AML-193 (cell line): ENCODE measurements around the gene TRIM54.
A peak's percentile ranks its signal among the peaks of the same experiment; 100 is the strongest.
"Not testable (repeated sequence)": the region's sequence is repeated elsewhere in the genome, so short reads cannot be mapped to it uniquely, and the experiment has no call there.

Experiments
- DNase-seq, 2 experiments: peaks; one replicate each; lab custom pipeline; 2025; lab: John Stamatoyannopoulos, UW

TRIM54 gene

DNA sequence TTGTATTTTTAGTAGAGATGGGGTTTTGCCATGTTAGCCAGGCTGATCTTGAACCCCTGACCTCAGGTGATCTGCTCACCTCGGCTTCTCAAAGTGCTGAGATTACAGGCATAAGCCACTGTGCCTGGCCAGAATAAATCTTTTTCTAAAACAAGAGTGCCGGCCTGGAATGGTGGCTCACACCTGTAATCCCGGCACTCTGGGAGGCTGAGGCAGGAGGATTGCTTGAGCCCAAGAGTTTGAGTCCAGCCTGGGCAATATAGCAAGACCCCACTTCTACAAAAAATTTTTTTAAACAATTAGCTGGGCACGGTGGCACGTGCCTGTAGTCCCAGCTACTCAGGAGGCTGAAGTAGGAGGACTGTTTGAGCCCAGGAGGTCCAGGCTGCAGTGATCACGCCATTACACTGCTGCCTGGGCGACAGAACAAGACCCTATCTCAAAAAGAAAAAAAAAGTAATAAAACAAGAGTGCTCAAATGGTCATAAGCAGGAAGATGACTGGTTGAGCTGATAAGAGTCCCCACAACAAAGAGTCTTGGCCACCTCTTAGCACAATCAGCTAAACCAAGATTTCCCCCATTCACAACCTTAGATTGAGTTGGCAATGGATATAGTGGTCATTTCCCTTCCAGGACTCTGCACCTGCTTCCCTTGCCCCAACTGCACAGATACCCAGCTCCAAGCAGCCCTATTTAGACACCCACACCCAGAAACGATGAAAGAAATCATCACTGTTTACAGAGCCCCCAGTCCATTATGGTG, 31.8 kb downstream of the TRIM54 start:
- DNase-seq: no peak

DNA sequence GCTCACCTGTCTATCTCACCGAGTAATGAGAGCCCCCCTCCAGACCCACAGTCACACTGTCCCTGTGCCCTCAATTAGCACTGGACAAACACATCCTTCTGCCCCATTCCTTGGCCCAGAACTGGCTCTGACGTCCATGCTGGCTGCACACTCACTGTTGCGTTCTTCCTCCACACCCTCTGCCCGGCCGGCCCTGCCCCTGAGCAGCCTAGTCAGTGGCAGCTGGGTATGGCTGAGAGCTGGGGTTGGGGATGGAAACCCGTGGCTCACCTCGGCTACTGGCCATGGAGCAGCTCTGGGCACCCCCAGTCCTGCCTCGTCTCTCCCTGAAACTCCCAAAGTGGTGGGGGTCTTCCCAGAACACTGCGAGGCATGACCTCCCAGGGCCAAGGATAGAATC, 32.5 kb downstream of the TRIM54 start:
- no peak for DNase-seq

DNA sequence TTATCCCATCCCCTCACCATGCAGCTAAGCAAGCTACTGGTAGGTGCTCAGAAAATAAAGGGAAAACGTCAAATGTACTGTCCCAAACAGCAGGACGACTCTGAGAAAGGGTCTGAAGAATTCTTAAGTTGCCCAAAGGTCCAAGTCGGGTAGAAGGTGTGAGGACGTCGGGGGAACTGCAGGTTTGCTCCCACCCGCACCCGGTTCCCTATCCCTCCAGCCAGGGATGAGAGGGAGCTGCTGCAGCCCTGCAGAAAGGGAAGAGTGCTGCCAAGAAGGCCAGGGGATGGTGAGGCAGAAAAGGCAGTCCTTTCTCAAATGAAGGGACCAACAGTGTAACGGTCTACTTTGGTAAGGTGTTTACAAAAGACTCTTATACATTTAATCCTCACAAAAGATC, 32.9 kb downstream of the TRIM54 start:
- no peak for DNase-seq

DNA sequence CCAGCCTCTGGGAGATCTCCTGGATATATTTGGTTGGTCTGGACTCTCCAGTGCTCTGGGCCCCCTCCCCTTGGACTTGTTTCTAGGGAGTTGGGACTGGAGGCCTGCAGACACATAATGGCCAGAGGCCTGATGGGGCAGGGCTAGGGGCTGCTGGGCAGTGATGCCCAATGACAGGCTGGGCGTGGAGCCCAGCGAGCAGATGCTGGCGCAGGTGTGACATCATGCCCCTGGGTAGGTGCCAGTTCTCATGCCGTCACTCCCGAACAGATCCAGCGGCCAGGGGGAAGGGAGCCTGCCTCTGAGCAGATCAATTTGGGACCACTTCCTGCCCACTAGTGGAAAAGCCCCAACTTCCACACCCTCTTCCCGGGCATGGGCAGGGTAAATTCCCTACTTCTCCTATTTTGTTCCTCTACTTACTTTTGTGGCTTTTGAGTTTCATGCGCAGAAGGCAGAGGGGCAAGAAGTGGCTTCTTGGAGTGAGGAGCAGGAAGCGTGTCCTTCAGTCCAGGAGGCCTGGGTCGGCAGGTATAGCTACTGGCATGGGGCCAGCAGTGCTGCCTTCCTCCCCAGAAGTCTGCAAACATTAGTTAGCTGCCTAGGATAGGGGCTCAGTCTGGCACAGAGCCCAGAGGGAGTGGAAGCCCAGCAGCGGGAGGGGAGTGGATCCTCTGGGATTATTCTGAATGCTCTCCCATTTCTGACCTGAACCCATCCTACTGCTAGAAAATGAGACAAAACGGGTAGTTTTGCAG, 34.6 kb downstream of the TRIM54 start:
- DNase-seq: no peak

DNA sequence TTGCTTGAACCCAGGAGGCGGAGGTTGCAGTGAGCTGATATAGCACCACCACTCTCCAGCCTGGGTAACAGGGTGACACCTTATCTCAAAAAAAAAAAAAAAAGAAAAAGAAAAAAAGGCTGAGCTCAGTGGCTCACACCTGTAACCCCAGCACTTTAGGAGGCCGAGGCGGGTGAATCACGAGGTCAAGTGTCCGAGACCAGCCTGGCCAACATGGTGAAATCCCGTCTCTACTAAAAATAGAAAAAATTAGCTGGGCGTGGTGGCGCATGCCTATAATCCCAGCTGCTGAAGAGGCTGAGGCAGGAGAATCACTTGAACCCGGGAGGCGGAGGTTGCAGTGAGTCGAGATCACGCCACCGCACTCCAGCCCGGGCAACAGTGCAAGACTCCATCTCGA, 37.6 kb downstream of the TRIM54 start:
- DNase-seq: not testable (repeated sequence)

DNA sequence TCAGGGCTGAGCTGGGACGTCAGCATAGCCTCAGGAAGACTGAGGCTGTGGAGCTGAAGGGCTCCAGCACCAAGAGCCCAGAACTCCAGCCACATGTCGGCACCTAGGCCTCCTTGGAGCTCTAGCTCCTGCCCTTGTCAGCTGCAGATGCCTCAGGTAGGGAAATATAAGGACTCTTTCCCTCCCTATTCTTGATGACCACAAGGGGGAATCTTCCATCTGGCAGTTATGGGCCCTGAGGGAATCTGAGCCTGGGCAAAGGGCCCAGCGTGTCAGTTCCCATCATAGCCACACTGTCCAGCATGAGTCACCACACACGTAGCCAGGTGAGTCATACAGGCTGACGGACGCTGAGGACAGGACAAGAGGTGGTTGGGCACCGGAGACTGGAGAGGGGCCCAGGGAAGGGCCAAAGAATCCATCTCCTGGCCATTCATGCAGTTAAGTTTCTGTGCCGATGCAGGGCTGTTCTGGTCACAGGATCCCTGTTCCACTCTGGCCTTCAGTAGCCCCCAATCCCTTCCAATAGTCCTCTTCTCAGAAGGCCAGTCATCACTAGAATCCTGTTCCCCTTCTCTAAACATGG, 38.8 kb downstream of the TRIM54 start:
- no peak for DNase-seq

DNA sequence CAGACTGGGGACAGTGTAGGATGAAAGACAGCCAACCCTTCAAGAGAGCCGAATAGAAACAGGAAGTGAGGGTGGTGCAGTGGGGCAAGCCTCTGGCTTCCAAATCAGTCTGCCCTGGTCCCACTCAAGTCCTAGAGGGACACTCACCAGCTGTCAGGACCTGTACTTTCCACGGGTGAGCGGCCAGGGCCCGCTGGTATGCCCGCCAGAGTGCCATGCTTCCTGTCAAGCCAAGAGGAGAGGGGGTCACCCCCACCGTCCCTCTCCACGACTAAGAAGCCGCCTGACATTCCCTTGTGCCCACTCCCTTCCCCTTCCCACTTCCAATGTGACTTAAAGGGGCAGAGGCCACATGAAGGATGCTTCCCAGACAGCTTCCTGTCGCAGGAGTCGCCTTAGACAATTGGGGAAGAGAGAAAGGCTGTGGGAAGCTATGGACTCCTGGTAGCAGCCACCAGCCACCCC, 40.1 kb downstream of the TRIM54 start:
- peak in 1 of 2 experiments; percentile 50 for DNase-seq

DNA sequence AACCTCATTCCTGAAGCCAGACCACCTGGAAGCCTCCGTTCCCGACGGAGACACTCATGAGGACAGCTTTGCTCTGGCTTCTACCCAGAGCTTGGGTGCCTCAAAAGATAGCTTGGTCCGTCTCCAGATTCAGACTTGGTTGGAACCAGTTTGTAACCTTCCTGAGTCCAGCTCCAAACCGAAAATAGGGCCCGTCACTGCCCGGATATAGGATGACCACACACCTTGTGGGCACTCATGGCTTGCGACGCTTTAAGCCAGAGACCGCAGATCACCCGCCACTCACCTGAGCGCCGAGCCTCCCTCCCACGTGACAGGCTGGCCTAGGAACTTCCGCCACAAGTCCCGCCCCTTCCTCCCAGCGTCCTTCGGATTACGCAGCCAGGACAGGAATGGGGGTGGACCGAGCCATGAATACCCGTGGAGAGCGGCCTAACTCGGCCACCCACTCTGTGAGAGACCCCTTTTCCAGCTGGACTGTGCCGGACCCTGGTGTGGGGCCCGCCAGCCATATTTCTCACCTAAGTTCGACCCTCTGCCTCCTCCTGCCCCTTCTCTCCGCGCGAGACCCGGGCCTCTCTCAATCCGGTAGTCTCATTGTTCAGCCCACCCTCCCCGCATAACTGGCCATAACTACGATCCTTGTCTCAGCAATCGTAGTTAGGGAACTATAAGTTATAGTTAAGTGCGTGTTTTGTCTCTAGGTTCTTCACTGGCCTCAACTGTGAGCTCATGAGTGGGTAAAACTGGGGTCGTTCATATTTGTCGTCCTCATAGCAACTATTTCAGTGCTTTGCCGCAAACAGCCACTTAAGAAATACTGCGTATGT, 40.8 kb downstream of the TRIM54 start, which contains the start of gene MPV17:
Gene MPV17 (minus strand): TSS at position 332 of the 830 bp plus-strand sequence. CDS start 580 bp downstream, outside the sequence.
- peak; percentile 84 to 85 for DNase-seq

DNA sequence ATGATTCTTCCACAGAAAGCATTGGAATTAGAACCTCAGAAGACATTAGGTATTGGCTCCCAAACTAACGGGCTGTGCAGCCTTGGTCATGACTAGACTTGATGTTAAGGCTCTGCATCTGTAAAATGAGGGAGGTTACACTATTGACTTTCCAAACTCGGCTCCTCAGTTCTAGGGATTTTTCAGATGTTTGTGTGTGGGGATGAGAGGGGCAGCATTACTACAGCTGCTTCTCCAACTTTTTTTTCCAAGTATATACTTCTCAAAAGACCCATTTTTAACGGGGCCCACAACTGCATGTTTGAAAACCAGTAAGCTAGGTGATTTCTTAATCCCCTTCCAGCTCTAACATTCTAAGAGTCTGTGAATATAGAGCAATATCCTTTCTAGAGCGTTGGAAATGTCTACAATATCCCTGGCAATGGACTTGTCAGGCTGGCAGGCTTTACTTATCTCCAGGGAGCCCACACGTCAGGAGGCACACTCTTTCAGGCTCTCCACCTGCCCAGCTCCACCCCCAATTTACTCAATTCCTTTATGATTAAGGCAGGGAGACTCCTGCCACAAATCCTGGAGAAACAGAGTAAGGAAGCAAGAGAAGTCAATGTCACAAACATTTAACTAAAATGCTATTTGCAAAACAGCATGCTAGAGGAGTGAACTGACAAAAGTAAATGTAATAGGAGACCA, 41.5 kb downstream of the TRIM54 start:
- DNase-seq: no peak

DNA sequence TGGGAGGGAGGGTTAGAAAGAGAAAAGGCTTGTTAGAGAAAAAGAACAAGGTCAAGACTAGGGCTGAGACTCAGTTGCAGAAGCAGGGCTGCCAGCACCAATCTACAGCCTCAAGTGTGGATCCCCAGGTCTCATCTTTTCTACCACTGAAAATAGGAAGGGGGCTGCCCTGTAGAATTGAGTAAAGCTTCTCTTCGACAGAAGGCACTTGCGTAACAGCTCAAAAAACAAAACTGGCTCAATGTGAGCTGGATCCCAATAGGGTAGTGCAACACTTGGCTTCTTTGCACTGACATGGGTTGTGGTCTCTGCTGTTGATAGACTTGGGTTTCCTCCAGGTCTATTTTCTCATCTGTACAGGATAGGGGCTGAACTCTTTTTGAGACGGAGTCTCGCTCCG, 42.5 kb downstream of the TRIM54 start:
- peak; percentile 6 to 9 for DNase-seq

DNA sequence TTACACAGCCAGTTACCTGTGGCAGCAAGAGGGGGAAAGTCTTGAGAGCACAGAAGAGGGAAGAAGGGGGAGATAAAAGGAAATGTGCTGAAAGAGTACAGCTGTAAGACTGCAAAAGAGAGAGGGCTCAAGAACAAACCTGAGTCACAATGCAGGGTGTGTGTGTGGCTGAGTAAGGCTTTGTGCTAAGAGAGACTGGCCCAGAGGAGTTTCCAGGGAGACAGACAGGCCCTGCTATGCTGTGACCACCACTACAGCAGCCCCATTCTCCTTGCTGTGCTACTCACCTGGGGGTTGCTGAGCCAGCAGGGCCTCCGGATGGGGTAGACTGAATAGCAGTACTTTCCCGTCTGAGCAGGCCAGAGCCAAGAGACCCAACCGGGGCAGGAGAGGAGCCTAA, 53.1 kb downstream of the TRIM54 start:
- no peak for DNase-seq

DNA sequence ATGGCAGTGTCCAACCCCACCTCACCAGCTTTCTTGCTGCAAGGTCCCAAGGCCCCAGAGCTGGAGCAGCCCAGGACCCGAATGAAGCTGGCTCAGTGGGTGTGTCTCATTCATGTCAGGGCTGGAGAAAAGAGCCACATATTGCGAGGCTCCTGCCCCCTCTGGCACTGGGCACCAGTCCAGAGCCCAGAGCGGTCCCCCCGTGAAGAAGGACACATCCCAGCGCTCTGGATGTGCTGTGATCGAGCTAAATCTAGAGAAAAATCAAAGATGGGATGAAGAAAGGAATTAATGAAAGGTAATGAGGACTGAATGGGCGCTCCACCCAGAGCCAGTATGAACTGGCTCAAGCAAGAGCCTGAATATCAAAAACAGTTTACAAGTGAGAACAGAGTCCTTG, 53.9 kb downstream of the TRIM54 start:
- DNase-seq: no peak

DNA sequence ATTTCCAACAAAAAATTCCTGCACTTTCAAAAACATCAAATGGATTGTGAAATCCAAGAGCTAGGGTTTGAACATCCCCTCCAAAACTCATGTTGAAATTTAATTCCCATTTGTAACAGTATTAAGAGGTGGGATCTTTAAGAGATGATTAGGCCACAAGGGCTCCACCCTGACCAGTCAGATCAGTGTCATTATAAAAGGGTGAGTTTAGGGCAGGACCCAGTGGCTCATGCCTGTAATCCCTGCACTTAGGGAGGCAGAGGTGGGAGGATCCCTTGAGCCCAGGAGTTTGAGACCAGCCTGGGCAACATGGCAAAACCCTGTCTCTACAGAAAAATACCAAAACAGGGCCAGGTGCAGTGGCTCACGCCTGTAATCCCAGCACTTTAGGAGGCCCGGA, 65.4 kb downstream of the TRIM54 start:
- DNase-seq: no peak

DNA sequence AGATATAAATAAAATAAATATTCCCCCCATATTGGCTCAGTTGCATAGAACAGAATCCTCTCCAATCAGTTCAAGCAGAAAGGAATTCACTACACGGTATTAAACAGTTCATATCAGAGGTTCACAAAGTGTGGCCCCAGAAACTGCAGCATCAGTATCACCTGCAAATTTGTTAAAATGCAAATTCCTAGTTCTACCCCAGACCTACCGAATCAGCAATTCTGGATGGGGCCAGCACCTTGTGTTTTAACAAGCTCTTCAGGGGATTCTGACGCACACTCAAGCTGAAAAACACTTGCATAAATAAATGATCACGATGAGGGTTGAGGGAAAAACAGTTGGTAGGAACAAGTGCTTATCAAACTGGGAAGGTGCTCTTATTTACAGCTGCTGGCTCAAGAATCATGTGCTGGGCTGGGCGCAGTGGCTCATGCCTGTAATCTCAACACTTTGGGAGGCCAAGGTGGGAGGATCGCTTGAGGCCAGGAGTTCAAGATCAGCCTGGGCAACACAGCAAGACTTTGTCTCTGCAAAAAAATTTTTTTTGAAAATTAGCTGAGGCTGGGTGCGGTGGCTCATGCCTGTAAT, 68.0 kb downstream of the TRIM54 start:
- DNase-seq: no peak

DNA sequence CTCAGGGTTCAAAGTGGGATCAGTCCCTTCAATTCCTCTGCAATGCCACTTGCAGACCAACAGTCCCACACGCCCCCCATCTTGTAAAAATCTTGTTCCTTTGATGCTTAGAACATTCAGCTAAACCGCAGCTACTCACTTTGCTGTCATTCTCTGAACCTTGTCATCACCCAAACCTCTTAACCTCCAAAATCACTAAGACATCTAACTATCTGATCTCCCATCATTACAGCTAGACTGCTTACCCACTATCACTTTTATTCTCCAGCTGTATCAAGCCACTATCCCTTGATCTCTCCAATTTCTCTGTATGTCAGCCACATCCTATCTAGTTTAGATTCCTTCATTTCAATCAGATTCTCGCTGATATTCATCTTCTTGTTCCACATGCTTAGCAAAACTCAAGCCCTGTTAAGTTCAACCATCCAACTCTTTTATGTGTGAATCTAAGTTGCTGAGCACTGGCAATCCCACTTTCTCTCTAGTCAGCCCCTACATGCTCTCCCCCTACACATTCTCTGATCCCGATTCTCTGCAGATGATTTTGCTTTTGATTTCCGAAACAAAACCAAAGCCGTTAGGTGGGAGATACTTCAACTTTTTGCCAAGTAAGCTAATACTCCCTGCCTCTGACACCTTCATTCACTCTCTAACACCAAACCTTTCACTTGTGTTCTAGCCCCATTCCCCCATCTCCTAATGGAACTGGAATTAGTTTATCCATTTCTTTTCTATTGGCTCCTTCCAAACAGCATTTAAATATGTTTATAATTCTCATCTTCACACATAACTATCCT, 69.8 kb downstream of the TRIM54 start:
- no peak for DNase-seq

DNA sequence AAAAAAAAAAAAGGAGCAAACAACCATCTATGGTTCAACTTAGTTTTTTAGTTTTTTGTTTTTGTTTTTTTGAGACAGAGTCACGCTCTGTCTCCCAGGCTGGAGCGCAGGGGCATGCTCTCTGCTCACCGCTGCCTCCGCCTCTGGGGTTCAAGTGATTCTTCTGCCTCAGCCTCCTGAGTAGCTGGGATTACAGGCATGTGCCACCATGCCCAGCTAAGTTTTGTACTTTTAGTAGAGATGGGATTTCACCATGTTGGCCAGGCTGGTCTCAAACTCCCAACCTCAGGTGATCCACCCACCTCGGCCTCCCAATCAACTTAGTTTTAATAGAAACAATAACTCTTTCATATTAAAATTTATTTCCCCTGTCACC, 71.1 kb downstream of the TRIM54 start:
- not testable (repeated sequence) for DNase-seq

DNA sequence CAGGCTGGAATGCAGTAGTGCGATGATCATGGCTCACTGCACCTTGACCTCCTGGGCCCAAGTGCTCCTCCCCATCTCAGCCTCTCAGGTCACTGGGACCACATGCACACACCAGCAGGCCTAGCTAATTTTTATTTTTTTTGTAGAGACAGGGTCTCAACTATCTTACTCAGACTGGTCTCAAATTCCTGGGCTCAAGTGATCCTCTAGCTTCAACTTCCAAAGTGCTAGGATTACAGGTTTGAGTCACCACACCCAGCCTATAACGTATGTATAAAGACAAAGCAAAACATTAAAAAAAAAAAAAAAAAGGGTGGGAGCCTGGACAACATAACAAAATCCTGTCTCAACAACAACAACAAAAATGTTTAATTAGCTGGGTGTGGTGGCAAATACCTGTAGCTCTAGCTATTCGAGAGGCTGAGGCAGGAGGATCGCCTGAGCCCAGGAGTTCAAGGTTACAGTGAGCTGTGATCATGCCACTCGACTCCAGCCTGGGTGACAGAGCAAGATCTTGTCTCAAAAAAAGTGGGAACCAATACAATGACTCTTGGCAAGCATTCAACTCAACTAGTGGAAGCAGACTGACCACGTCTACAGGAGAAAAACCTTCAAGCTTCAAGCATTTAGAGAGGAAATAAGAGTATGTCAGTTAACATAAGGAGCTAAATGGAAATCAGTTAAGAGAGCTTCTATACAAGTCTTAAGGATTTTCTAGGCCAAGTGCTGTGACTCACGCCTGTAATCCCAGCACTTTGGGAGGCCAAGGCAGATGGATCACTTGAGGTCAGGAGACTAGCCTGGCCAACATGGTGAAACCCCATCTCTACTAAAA, 71.8 kb downstream of the TRIM54 start:
- peak; percentile 44 to 67 for DNase-seq

DNA sequence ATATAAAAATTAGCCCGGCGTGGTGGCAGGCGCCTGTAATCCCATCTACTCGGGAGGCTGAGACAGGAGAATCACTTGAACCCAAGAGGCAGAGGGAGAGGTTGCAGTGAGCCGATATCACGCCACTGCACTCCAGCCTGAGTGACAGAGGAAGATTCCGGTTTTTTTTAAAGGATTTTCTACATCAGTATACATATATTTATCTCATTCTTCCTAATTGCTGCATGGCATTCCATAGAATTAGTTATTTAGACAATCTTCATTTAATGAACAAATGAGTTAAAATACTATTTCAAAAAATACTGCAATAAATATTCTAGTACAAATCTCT, 72.3 kb downstream of the TRIM54 start:
- DNase-seq: no peak

DNA sequence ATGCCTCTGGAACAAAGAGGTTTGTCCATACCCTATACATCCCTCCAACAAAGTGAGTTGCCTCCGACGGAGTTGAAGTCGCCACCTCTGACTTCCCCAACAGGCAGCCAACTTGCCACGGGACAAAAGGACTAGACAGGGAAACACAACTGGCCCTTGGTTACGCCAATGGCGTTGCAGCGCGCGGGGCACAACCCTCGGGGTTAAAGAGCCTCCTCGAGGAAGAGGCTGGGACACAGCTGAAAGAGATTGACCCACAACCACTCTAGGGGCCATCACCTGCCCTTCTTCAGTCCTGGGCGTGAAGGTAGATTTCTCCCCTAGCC, 73.8 kb downstream of the TRIM54 start:
- DNase-seq: peak; percentile 64 to 69
